A673 (cell line): Measurements from ENCODE around the gene TBC1D5. TPM values are rescaled to one million over a fixed set of nuclear protein-coding genes. Genes with fewer than 3 reads are reported as not detected.

Experiments used
- BruUV-seq: library from RNA; stranded (reverse); fragments of 400-500 nt; replicated peaks from 2 replicates; lab custom pipeline; 2021; lab: Mats Ljungman, UMichigan
- CTCF ChIA-PET: fragments of 300-600 bp; sonication (Branson Sonifier 250); formaldehyde crosslinking; loops from one replicate; lab custom pipeline; 2022; ENCODE audit warnings: antibody characterized with exemption; lab: Charles Lee
- POLR2A ChIA-PET: fragments of 300-600 bp; sonication (Branson Sonifier 250); formaldehyde crosslinking; loops from one replicate; lab custom pipeline; 2022; ENCODE audit warnings: antibody characterized with exemption; ENCODE audit not compliant: low non-redundant PET; lab: Charles Lee
- DNase-seq: peaks from one replicate; pipeline ENCODE4 v3.0.0-alpha.2; 2015; ENCODE audit warnings: low spot score
- H3K27ac ChIP-seq: fragments of 200-600 bp; sonication (generic); 2 replicates; pipeline ENCODE4 v1.5.1; 2016; ENCODE audit warnings: mixed run types, low read depth, mild to moderate bottlenecking, mixed read lengths, antibody characterized with exemption, low read length; ENCODE audit not compliant: poor library complexity, severe bottlenecking
- H3K27me3 ChIP-seq: fragments of 200-600 bp; sonication (generic); replicated peaks from 2 replicates; pipeline ENCODE4 v1.6.1; 2017; ENCODE audit warnings: mixed run types, low read depth, mild to moderate bottlenecking, mixed read lengths, antibody characterized with exemption, low read length; ENCODE audit not compliant: insufficient read depth, poor library complexity
- H3K36me3 ChIP-seq: fragments of 200-600 bp; sonication (generic); 2 replicates; pipeline ENCODE4 v1.6.1; 2016; ENCODE audit warnings: mixed run types, mild to moderate bottlenecking, mixed read lengths, antibody characterized with exemption, low read length; ENCODE audit not compliant: insufficient read depth, poor library complexity, severe bottlenecking
- H3K4me1 ChIP-seq: fragments of 200-600 bp; sonication (generic); 2 replicates; pipeline ENCODE4 v1.6.1; 2017; ENCODE audit warnings: mixed run types, mild to moderate bottlenecking, mixed read lengths, antibody characterized with exemption, low read length; ENCODE audit not compliant: insufficient read depth, poor library complexity, severe bottlenecking
- H3K4me3 ChIP-seq: fragments of 200-600 bp; sonication (generic); 2 replicates; pipeline ENCODE4 v1.5.1; 2016; ENCODE audit warnings: low read depth, mixed run types, mild to moderate bottlenecking, mixed read lengths, low read length; ENCODE audit not compliant: poor library complexity, severe bottlenecking
- H3K9me3 ChIP-seq: fragments of 200-600 bp; sonication (generic); 2 replicates; pipeline ENCODE4 v1.6.1; 2016; ENCODE audit warnings: mixed run types, low read depth, mild to moderate bottlenecking, mixed read lengths, antibody characterized with exemption, low read length; ENCODE audit not compliant: poor library complexity, severe bottlenecking
- EZH2 ChIP-seq: fragments of 200-600 bp; sonication (generic); IDR thresholded peaks from 2 replicates; pipeline ENCODE4 v1.6.1; 2017; ENCODE audit warnings: borderline replicate concordance, low read depth, mild to moderate bottlenecking, mixed read lengths, antibody characterized with exemption, low read length; ENCODE audit not compliant: poor library complexity, severe bottlenecking
- intact Hi-C: fragments of 100-400 bp; cut with micrococcal nuclease; formaldehyde crosslinking; loops from one replicate; pipeline ENCODE4 v1.10.0; 2022; ENCODE audit not compliant: unreplicated experiment
- total RNA-seq: library from RNA; stranded (reverse); gene quantifications from 2 replicates; pipeline ENCODE4 v1.2.3, GENCODE V29; 2021
- TF ChIP-seq, protein P1 (sequence below): fragments of 300-800, 200-600 bp; sonication (generic); conservative IDR thresholded peaks from 2 replicates; pipeline ENCODE4 v1.5.1; 2017; ENCODE audit warnings: low read depth, mild to moderate bottlenecking, antibody characterized with exemption, low read length, moderate library complexity, mixed read lengths

The TBC1D5 gene
- total RNA-seq, 1 experiment from 2014 or later, result 40.7 TPM

GRCh38 chr3:17581421-17582080 lies 160.9 kb downstream of the TBC1D5 start:
- no TSS peak for BruUV-seq
- H3K36me3 ChIP-seq, result no peaks in the 10 kb centered on the region
- DNase-seq, result no peak
- intact Hi-C loops, result no loop called here
- peaks cover 22% of the 10 kb centered on the region for H3K4me1 ChIP-seq
- H3K27me3 ChIP-seq, result peaks cover 3% of the 10 kb centered on the region
- no peak overlapping the region for H3K27ac ChIP-seq
- POLR2A ChIA-PET, result no interaction called here
- TF ChIP-seq EZH2, result no peak
- TF ChIP-seq, protein P1, sequence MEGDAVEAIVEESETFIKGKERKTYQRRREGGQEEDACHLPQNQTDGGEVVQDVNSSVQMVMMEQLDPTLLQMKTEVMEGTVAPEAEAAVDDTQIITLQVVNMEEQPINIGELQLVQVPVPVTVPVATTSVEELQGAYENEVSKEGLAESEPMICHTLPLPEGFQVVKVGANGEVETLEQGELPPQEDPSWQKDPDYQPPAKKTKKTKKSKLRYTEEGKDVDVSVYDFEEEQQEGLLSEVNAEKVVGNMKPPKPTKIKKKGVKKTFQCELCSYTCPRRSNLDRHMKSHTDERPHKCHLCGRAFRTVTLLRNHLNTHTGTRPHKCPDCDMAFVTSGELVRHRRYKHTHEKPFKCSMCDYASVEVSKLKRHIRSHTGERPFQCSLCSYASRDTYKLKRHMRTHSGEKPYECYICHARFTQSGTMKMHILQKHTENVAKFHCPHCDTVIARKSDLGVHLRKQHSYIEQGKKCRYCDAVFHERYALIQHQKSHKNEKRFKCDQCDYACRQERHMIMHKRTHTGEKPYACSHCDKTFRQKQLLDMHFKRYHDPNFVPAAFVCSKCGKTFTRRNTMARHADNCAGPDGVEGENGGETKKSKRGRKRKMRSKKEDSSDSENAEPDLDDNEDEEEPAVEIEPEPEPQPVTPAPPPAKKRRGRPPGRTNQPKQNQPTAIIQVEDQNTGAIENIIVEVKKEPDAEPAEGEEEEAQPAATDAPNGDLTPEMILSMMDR, result no peak
- CTCF ChIA-PET, result interaction anchor here (0.5 kb wide), 1 partner anchor 671 kb away, joined by 6 read pairs; no protein-coding TSS in a partner anchor
- H3K4me3 ChIP-seq, result no peak overlapping the region
- no peaks in the 10 kb centered on the region for H3K9me3 ChIP-seq

GRCh38 chr3:17580901-17581300 lies 161.5 kb downstream of the TBC1D5 start:
- peaks cover 22% of the 10 kb centered on the region for H3K4me1 ChIP-seq
- no peaks in the 10 kb centered on the region for H3K36me3 ChIP-seq
- ChIA-PET POLR2A (no interaction called here), CTCF (interaction anchor here (0.5 kb wide), 1 partner anchor 670 kb away, joined by 6 read pairs; no protein-coding TSS in a partner anchor)
- peaks cover 3% of the 10 kb centered on the region for H3K27me3 ChIP-seq
- no peak overlapping the region for H3K4me3 ChIP-seq
- DNase-seq, result no peak
- no peak overlapping the region for H3K27ac ChIP-seq
- TF ChIP-seq, protein P1, result no peak
- no peak for TF ChIP-seq EZH2
- no peaks in the 10 kb centered on the region for H3K9me3 ChIP-seq
- intact Hi-C loops, result no loop called here
- no TSS peak for BruUV-seq

GRCh38 chr3:17579289-17580031 lies 163.0 kb downstream of the TBC1D5 start:
- no peak for DNase-seq
- peaks cover 3% of the 10 kb centered on the region for H3K27me3 ChIP-seq
- no peaks in the 10 kb centered on the region for H3K36me3 ChIP-seq
- no TSS peak for BruUV-seq
- ChIA-PET CTCF (no interaction called here), POLR2A (no interaction called here)
- TF ChIP-seq, protein P1, result no peak
- TF ChIP-seq EZH2, result no peak
- intact Hi-C loops, result no loop called here
- H3K4me3 ChIP-seq, result no peak overlapping the region
- H3K9me3 ChIP-seq, result no peaks in the 10 kb centered on the region
- H3K27ac ChIP-seq, result no peak overlapping the region
- peaks cover 22% of the 10 kb centered on the region for H3K4me1 ChIP-seq
